Liver (tissue), 9 donors: ENCODE data around the gene SOHLH1. TPM values are rescaled to one million over a fixed set of nuclear protein-coding genes. Genes with fewer than 3 reads are reported as not detected.

Source experiments
- DNase-seq: peaks from one replicate; pipeline ENCODE4 v3.0.0-alpha.2; 2017; ENCODE audit warnings: low spot score
- H3K27ac ChIP-seq, 2 donors: one replicate each; pipeline ENCODE4 v1.7.0; 2013; ENCODE audit warnings: inconsistent platforms in 2 of 2, low read length in 2 of 2, control low read depth in 1 of 2, low read depth in 1 of 2, mild to moderate bottlenecking in 1 of 2
- H3K27me3 ChIP-seq, 4 donors: one replicate each; pipeline versions ENCODE4 v1.6.1 to v1.7.0; 2013; ENCODE audit warnings: low read length in 3 of 4, inconsistent platforms in 1 of 4, mild to moderate bottlenecking in 1 of 4, moderate library complexity in 1 of 4; ENCODE audit not compliant: control insufficient read depth in 4 of 4, insufficient read depth in 4 of 4
- H3K36me3 ChIP-seq, 4 donors: one replicate each; pipeline versions ENCODE4 v1.6.1 to v1.7.0; 2013; ENCODE audit warnings: low read length in 3 of 4, mild to moderate bottlenecking in 3 of 4, low read depth in 1 of 4, moderate library complexity in 1 of 4; ENCODE audit not compliant: control insufficient read depth in 4 of 4, insufficient read depth in 3 of 4
- H3K4me1 ChIP-seq, 4 donors: one replicate each; pipeline versions ENCODE4 v1.6.1 to v1.7.0; 2013; ENCODE audit warnings: low read length in 3 of 4, mild to moderate bottlenecking in 3 of 4, moderate library complexity in 1 of 4; ENCODE audit not compliant: control insufficient read depth in 4 of 4, insufficient read depth in 4 of 4
- H3K4me3 ChIP-seq, 3 donors: one replicate each; pipeline versions ENCODE4 v1.6.1 to v1.7.0; 2013; ENCODE audit warnings: low read length in 3 of 3, control low read depth in 1 of 3, low read depth in 1 of 3, mild to moderate bottlenecking in 1 of 3
- H3K9ac ChIP-seq, 2 donors: one replicate each; pipeline ENCODE4 v1.7.0; 2013; ENCODE audit warnings: low read length in 2 of 2, mild to moderate bottlenecking in 2 of 2, moderate library complexity in 2 of 2, control low read depth in 1 of 2, low read depth in 1 of 2
- H3K9me3 ChIP-seq, 4 donors: one replicate each; pipeline versions ENCODE4 v1.6.1 to v1.7.0; 2013; ENCODE audit warnings: low read length in 3 of 4; ENCODE audit not compliant: control insufficient read depth in 4 of 4
- ATF3 ChIP-seq: IDR thresholded peaks from 2 replicates; pipeline ENCODE4 v1.6.1; 2016; ENCODE audit warnings: antibody characterized with exemption
- CTCF ChIP-seq: fragments of 150-350 bp; IDR thresholded peaks from 2 replicates; pipeline ENCODE4 v1.5.1; 2017; ENCODE audit warnings: improper control_type of control experiment, low read depth, low read length; ENCODE audit not compliant: missing input control
- EGR1 ChIP-seq, 2 donors: IDR thresholded peaks; 2 replicates each; pipeline ENCODE4 v1.6.1; 2016 to 2018; ENCODE audit warnings: antibody characterized with exemption in 2 of 2, low read depth in 2 of 2
- FOXA1 ChIP-seq: IDR thresholded peaks from 2 replicates; pipeline ENCODE4 v1.6.1; 2016; ENCODE audit warnings: antibody characterized with exemption
- FOXA2 ChIP-seq: IDR thresholded peaks from 2 replicates; pipeline ENCODE4 v1.6.1; 2016; ENCODE audit warnings: antibody characterized with exemption
- GABPA ChIP-seq, 2 donors: IDR thresholded peaks in 1 of 2; conservative IDR thresholded peaks in 1 of 2; 2 replicates each; pipeline ENCODE4 v1.6.1; 2016; ENCODE audit warnings: antibody characterized with exemption in 2 of 2, mild to moderate bottlenecking in 1 of 2, moderate library complexity in 1 of 2
- HNF4A ChIP-seq, 2 donors: conservative IDR thresholded peaks; 2 replicates each; pipeline ENCODE4 v1.6.1; 2016; ENCODE audit warnings: antibody characterized with exemption in 2 of 2, mild to moderate bottlenecking in 2 of 2
- HNF4G ChIP-seq: IDR thresholded peaks from 2 replicates; pipeline ENCODE4 v1.6.1; 2016; ENCODE audit warnings: antibody characterized with exemption
- JUND ChIP-seq, 2 donors: IDR thresholded peaks; 2 replicates each; pipeline ENCODE4 v1.6.1; 2016; ENCODE audit warnings: antibody characterized with exemption in 2 of 2
- NR2F2 ChIP-seq: IDR thresholded peaks from 2 replicates; pipeline ENCODE4 v1.6.1; 2016; ENCODE audit warnings: antibody characterized with exemption
- RAD21 ChIP-seq, 2 donors: IDR thresholded peaks; 2 replicates each; pipeline ENCODE4 v1.6.1; 2016; ENCODE audit warnings: antibody characterized with exemption in 2 of 2, mild to moderate bottlenecking in 2 of 2
- RXRA ChIP-seq, 2 donors: IDR thresholded peaks; 2 replicates each; pipeline ENCODE4 v1.6.1; 2017 to 2018; ENCODE audit warnings: antibody characterized with exemption in 2 of 2, mild to moderate bottlenecking in 1 of 2
- SP1 ChIP-seq: IDR thresholded peaks from 2 replicates; pipeline ENCODE4 v1.6.1; 2018; ENCODE audit warnings: antibody characterized with exemption, mild to moderate bottlenecking
- TAF1 ChIP-seq: conservative IDR thresholded peaks from 2 replicates; pipeline ENCODE4 v1.6.1; 2016; ENCODE audit warnings: antibody characterized with exemption, mild to moderate bottlenecking
- YY1 ChIP-seq: IDR thresholded peaks from 2 replicates; pipeline ENCODE4 v1.6.1; 2016; ENCODE audit warnings: antibody characterized with exemption, mild to moderate bottlenecking
- WGBS: extraction: QIAGEN DNeasy Blood & Tissue Kit; methylation state at CpG from one replicate; pipeline ENCODE4 v1.1.7; 2013; 5-methylcytosine and 5-hydroxymethylcytosine counted together
- polyA plus RNA-seq, 2 donors: library from polyadenylated mRNA; stranded (reverse) in 1 of 2; unstranded in 1 of 2; fragments of 200-250 nt in 1 of 2; fragments of >200 nt in 1 of 2; fragmentation: Nextera tagmentation in 1 of 2; extraction: Ambion mirVana in 1 of 2; gene quantifications; one replicate each; pipeline versions ENCODE4 v1.2.1 to v1.2.3, GENCODE V29; 2013 to 2015
- total RNA-seq, 2 donors: library from RNA; depleted of rRNA; stranded (reverse); fragments of >200 nt; gene quantifications; one replicate each; pipeline ENCODE4 v1.2.3, GENCODE V29; 2014
- TF ChIP-seq, protein P1 (sequence below): IDR thresholded peaks from 2 replicates; pipeline ENCODE4 v1.6.1; 2016; ENCODE audit warnings: antibody characterized with exemption, mild to moderate bottlenecking
- TF ChIP-seq, protein P2 (sequence below): IDR thresholded peaks from 2 replicates; pipeline ENCODE4 v1.6.1; 2016; ENCODE audit warnings: antibody characterized with exemption
- TF ChIP-seq, protein P3 (sequence below): IDR thresholded peaks from 2 replicates; pipeline ENCODE4 v1.6.1; 2016; ENCODE audit warnings: antibody characterized with exemption
- donor health status: healthy.
- donor health status: healthy.
- donor health status: healthy.
- donor health status: healthy.
- donor health status: healthy.

Gene SOHLH1
- total and polyA plus RNA-seq, 4 donors: not detected

GRCh38 chr9:135701067-135701958 lies 2.0 kb upstream of the SOHLH1 start (continued):
- TF ChIP-seq, protein P1, sequence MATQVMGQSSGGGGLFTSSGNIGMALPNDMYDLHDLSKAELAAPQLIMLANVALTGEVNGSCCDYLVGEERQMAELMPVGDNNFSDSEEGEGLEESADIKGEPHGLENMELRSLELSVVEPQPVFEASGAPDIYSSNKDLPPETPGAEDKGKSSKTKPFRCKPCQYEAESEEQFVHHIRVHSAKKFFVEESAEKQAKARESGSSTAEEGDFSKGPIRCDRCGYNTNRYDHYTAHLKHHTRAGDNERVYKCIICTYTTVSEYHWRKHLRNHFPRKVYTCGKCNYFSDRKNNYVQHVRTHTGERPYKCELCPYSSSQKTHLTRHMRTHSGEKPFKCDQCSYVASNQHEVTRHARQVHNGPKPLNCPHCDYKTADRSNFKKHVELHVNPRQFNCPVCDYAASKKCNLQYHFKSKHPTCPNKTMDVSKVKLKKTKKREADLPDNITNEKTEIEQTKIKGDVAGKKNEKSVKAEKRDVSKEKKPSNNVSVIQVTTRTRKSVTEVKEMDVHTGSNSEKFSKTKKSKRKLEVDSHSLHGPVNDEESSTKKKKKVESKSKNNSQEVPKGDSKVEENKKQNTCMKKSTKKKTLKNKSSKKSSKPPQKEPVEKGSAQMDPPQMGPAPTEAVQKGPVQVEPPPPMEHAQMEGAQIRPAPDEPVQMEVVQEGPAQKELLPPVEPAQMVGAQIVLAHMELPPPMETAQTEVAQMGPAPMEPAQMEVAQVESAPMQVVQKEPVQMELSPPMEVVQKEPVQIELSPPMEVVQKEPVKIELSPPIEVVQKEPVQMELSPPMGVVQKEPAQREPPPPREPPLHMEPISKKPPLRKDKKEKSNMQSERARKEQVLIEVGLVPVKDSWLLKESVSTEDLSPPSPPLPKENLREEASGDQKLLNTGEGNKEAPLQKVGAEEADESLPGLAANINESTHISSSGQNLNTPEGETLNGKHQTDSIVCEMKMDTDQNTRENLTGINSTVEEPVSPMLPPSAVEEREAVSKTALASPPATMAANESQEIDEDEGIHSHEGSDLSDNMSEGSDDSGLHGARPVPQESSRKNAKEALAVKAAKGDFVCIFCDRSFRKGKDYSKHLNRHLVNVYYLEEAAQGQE: no peak
- no peak for TF ChIP-seq JUND (IDR thresholded peaks at IDR 0.05)

GRCh38 chr9:135700525-135700924 lies 1.2 kb upstream of the SOHLH1 start:
- no peak for DNase-seq
- 55% methylated on average over 15 of the region's 15 CpGs for WGBS
- H3K27me3 ChIP-seq: peaks cover 0 to 8% (median 2%) of the 10 kb centered on the region in 4 donors
- no peaks in the 10 kb centered on the region for H3K36me3 ChIP-seq
- peaks cover 0 to 7% (median 0%) of the 10 kb centered on the region in 4 donors for H3K4me1 ChIP-seq
- no peak overlapping the region for H3K9ac ChIP-seq
- H3K27ac ChIP-seq: no peak overlapping the region
- no peak for TF ChIP-seq FOXA2
- TF ChIP-seq GABPA (IDR thresholded peaks at IDR 0.05 in 1 of 2, conservative IDR thresholded peaks at IDR 0.05 in 1 of 2): no peak
- TF ChIP-seq RAD21 (IDR thresholded peaks at IDR 0.05): no peak
- TF ChIP-seq, protein P2, sequence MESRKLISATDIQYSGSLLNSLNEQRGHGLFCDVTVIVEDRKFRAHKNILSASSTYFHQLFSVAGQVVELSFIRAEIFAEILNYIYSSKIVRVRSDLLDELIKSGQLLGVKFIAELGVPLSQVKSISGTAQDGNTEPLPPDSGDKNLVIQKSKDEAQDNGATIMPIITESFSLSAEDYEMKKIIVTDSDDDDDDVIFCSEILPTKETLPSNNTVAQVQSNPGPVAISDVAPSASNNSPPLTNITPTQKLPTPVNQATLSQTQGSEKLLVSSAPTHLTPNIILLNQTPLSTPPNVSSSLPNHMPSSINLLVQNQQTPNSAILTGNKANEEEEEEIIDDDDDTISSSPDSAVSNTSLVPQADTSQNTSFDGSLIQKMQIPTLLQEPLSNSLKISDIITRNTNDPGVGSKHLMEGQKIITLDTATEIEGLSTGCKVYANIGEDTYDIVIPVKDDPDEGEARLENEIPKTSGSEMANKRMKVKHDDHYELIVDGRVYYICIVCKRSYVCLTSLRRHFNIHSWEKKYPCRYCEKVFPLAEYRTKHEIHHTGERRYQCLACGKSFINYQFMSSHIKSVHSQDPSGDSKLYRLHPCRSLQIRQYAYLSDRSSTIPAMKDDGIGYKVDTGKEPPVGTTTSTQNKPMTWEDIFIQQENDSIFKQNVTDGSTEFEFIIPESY: no peak
- TF ChIP-seq HNF4A (conservative IDR thresholded peaks at IDR 0.05): no peak
- no peak for TF ChIP-seq ATF3
- TF ChIP-seq RXRA (IDR thresholded peaks at IDR 0.05): no peak
- TF ChIP-seq, protein P3, sequence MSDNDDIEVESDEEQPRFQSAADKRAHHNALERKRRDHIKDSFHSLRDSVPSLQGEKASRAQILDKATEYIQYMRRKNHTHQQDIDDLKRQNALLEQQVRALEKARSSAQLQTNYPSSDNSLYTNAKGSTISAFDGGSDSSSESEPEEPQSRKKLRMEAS: no peak
- TF ChIP-seq, protein P1: no peak
- no peak for TF ChIP-seq JUND (IDR thresholded peaks at IDR 0.05)
- TF ChIP-seq NR2F2: no peak
- no peak for TF ChIP-seq CTCF
- TF ChIP-seq EGR1 (IDR thresholded peaks at IDR 0.05; ENCODE audit: low read depth in 2 of 2): no peak
- no peak for TF ChIP-seq FOXA1
- TF ChIP-seq SP1: no peak
- TF ChIP-seq YY1: no peak
- TF ChIP-seq HNF4G: no peak
- TF ChIP-seq TAF1: no peak
- H3K9me3 ChIP-seq: no peaks in the 10 kb centered on the region
- no peak overlapping the region for H3K4me3 ChIP-seq
